Transverse colon (tissue), 4 donors: ENCODE results near the gene COG4. TPM values are rescaled to one million over a fixed set of nuclear protein-coding genes. Genes with fewer than 3 reads are reported as not detected.

Source experiments
- DNase-seq: peaks from one replicate; pipeline ENCODE4 v3.0.0-alpha.2; 2019
- H3K27ac ChIP-seq, 4 donors: fragments of 200-600 bp; sonication (generic); 2 replicates each; pipeline ENCODE4 v1.5.1; 2016 to 2018; ENCODE audit warnings: inconsistent platforms in 4 of 4
- H3K27me3 ChIP-seq: fragments of 200-600 bp; sonication (generic); 2 replicates; pipeline ENCODE4 v1.5.1; 2017; ENCODE audit warnings: inconsistent platforms
- H3K36me3 ChIP-seq, 4 donors: fragments of 200-600 bp; sonication (generic); 2 replicates each; pipeline ENCODE4 v1.5.1; 2017 to 2019; ENCODE audit warnings: inconsistent platforms in 4 of 4
- H3K4me1 ChIP-seq, 4 donors: fragments of 200-600 bp; sonication (generic); 2 replicates each; pipeline ENCODE4 v1.5.1; 2017 to 2020; ENCODE audit warnings: inconsistent platforms in 4 of 4
- H3K4me3 ChIP-seq, 4 donors: fragments of 200-600 bp; sonication (generic); 1 replicate in 1 of 4; 2 replicates in 3 of 4; pipeline versions ENCODE4 v1.5.1 to v1.6.1; 2017 to 2019; ENCODE audit warnings: inconsistent platforms in 4 of 4
- H3K9me3 ChIP-seq, 2 donors: fragments of 200-600 bp; sonication (generic); 2 replicates each; pipeline ENCODE4 v1.5.1; 2017 to 2019; ENCODE audit warnings: inconsistent platforms in 2 of 2
- EP300 ChIP-seq: sonication (generic); formaldehyde crosslinking; IDR thresholded peaks from one replicate; pipeline ENCODE4 v1.6.1; 2017; ENCODE audit warnings: antibody characterized with exemption, low read depth
- POLR2A ChIP-seq: fragments of 450-650 bp; IDR thresholded peaks from one replicate; pipeline ENCODE4 v1.6.1; 2016; ENCODE audit warnings: antibody characterized with exemption, mild to moderate bottlenecking, moderate library complexity
- POLR2AphosphoS5 ChIP-seq, 3 donors: sonication (generic); formaldehyde crosslinking; IDR thresholded peaks; one replicate each; pipeline ENCODE4 v1.6.1; 2016; ENCODE audit warnings: antibody characterized with exemption in 3 of 3
- WGBS, 2 donors: methylation state at CpG; one replicate each; pipeline ENCODE4 v1.1.5; 2018; ENCODE audit warnings: low coverage in 1 of 2; 5-methylcytosine and 5-hydroxymethylcytosine counted together
- in situ Hi-C, 4 donors: fragments of 200-750 bp; cut with MboI; loops; one replicate each; pipeline versions ENCODE4 v1.15.0 to v1.15.1; 2017; ENCODE audit warnings: low sequenced_read_pairs in 3 of 4, low pct_ligation_motif_present in 1 of 4, low pct_unique_long_range_greater_than_20kb in 1 of 4
- intact Hi-C: fragments of 100-400 bp; cut with DNase I; formaldehyde crosslinking; loops from one replicate; pipeline ENCODE4 v1.15.1; 2023; ENCODE audit warnings: low total_unique reads
- total RNA-seq, 4 donors: library from RNA; depleted of rRNA; stranded (reverse); fragments of >200 nt; gene quantifications; one replicate each; pipeline ENCODE4 v1.1.0, GENCODE V29; 2016
- TF ChIP-seq, protein P1 (sequence below), 5 experiments: fragments of 200-600 bp in 3 of 5; fragments of 450-650 bp in 2 of 5; sonication (generic) in 3 of 5; IDR thresholded peaks; 1 replicate in 2 of 5; 2 replicates in 3 of 5; pipeline ENCODE4 v1.5.1; 2016 to 2017; ENCODE audit warnings: antibody characterized with exemption in 5 of 5, inconsistent platforms in 3 of 5, mild to moderate bottlenecking in 2 of 5, moderate library complexity in 1 of 5

COG4 gene
- total RNA-seq, 4 donors from 2014 or later, result 55.4 to 200 (median 64.0) TPM

DNA sequence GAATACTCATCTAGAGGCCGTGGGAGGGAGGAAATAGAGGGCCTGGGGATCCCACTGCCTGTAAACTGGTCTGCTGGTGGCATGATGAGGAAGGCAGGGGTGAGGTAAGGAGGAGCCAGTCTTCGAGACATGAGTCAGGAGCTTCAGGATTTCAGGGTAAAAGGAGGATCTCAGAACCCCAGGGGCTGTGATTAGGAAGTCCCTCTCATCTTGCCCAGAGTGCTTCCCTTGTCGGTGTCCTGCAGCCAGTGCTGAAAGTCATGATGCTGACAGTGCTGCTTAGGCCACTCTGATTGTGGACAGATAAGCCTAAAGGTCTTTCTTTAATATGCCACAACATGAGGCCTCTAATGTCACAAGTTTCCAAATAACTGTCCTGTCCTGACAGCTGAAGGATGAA, 29.6 kb downstream of the COG4 start:
- DNase-seq, result no peak
- peaks cover 0 to 40% (median 15%) of the 10 kb centered on the region in 4 donors for H3K36me3 ChIP-seq
- no peaks in the 10 kb centered on the region for H3K4me1 ChIP-seq
- TF ChIP-seq, protein P1, sequence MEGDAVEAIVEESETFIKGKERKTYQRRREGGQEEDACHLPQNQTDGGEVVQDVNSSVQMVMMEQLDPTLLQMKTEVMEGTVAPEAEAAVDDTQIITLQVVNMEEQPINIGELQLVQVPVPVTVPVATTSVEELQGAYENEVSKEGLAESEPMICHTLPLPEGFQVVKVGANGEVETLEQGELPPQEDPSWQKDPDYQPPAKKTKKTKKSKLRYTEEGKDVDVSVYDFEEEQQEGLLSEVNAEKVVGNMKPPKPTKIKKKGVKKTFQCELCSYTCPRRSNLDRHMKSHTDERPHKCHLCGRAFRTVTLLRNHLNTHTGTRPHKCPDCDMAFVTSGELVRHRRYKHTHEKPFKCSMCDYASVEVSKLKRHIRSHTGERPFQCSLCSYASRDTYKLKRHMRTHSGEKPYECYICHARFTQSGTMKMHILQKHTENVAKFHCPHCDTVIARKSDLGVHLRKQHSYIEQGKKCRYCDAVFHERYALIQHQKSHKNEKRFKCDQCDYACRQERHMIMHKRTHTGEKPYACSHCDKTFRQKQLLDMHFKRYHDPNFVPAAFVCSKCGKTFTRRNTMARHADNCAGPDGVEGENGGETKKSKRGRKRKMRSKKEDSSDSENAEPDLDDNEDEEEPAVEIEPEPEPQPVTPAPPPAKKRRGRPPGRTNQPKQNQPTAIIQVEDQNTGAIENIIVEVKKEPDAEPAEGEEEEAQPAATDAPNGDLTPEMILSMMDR (IDR thresholded peaks at IDR 0.05), result no peak
- TF ChIP-seq POLR2AphosphoS5 (IDR thresholded peaks at IDR 0.05) (no peak), EP300 (no peak), POLR2A (no peak)
- in situ Hi-C loops, result no loop called here
- H3K27ac ChIP-seq, result no peak overlapping the region
- no peaks in the 10 kb centered on the region for H3K9me3 ChIP-seq
- intact Hi-C loops, result no loop called here
- H3K4me3 ChIP-seq, result no peak overlapping the region
- H3K27me3 ChIP-seq, result no peaks in the 10 kb centered on the region
- WGBS, 2 donors, result 80 to 100% methylated on average over 1 to 3 of the region's 3 CpGs

DNA sequence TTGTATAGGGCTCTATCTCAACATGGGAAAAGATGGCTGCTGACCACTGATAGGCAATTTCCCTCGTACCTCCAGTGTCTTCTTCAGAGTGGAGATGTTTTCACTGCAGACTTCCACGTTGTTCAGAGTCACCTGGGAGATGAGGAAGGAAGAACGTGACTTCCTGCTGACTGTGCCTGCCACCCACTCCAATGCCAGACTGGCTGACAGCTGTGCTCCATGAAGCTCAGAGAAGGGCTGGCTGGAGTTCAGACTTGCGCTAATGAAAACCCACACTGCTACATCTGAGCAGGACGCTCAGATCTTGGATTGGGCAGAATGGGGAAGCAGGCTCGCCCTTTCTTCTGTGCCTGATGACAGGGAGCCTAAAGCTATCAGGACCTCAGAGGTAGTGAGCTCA, 33.1 kb downstream of the COG4 start:
- in situ Hi-C loops, result no loop called here
- no peak for DNase-seq
- Histone ChIP-seq H3K4me3 (no peak overlapping the region), H3K36me3 (peaks cover 0 to 22% (median 9%) of the 10 kb centered on the region in 4 donors), H3K27ac (no peak overlapping the region), H3K27me3 (no peaks in the 10 kb centered on the region), H3K9me3 (no peaks in the 10 kb centered on the region), H3K4me1 (no peaks in the 10 kb centered on the region)
- 80 to 86% methylated on average over 1 to 6 of the region's 6 CpGs for WGBS, 2 donors
- TF ChIP-seq POLR2A (no peak), EP300 (no peak), POLR2AphosphoS5 (IDR thresholded peaks at IDR 0.05) (no peak)
- TF ChIP-seq, protein P1 (IDR thresholded peaks at IDR 0.05), result no peak
- intact Hi-C loops, result no loop called here

DNA sequence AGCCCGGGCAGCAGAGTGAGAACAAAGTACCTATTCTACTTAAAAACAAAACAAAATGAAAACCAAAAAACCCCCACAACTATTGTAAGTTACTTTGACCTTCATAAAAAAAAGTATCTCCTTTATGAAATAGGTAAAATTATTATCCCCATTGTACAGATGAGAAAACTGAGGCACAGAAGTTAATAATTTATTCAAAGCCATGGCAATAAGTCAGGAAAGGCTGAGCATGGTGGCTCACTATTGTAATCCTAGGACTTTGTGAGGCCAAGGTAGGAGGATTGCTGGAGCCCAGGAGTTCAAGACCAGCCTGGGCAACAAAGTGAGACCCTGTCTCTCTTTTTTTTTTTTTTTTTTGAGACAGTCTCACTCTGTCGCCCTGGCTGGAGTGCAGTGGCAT, 38.5 kb downstream of the COG4 start:
- WGBS, 2 donors, result 85% methylated on average over 2 of the region's 2 CpGs; no CpG with 5 or more reads in 1 of the 2 donors
- in situ Hi-C loops (no loop called here), intact Hi-C loops (no loop called here)
- Histone ChIP-seq H3K4me1 (no peaks in the 10 kb centered on the region), H3K36me3 (peaks cover 0 to 22% (median 11%) of the 10 kb centered on the region in 4 donors), H3K9me3 (no peaks in the 10 kb centered on the region), H3K27me3 (no peaks in the 10 kb centered on the region), H3K27ac (no peak overlapping the region), H3K4me3 (no peak overlapping the region)
- TF ChIP-seq, protein P1 (IDR thresholded peaks at IDR 0.05), result no peak
- no peak for TF ChIP-seq POLR2A
- TF ChIP-seq EP300, result no peak
- DNase-seq, result no peak

DNA sequence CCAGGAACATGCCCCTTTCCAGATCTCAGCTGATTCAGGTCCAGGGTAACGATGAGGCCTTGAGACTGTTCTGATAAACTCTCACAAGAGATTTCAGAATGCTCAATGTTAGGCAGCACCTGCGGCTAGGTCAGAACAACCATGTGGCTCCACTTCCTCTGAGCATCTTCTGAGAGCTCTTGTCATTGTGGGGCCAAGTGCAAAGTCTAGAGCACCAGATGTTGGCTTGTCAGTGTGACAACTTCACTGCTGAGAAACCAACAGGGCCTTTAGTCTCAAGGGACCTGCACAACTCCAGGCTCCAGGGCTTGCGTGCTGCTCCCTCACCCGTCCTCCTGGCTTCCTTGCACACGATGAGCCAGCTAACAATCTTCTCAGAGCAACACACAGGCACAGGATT, 39.9 kb downstream of the COG4 start:
- TF ChIP-seq POLR2AphosphoS5 (IDR thresholded peaks at IDR 0.05) (no peak), POLR2A (no peak), EP300 (no peak)
- TF ChIP-seq, protein P1 (IDR thresholded peaks at IDR 0.05), result no peak
- Histone ChIP-seq H3K27ac (no peak overlapping the region), H3K4me1 (no peaks in the 10 kb centered on the region), H3K27me3 (no peaks in the 10 kb centered on the region), H3K36me3 (peaks cover 0 to 17% (median 7%) of the 10 kb centered on the region in 4 donors), H3K9me3 (no peaks in the 10 kb centered on the region), H3K4me3 (no peak overlapping the region)
- DNase-seq, result no peak
- intact Hi-C loops (no loop called here), in situ Hi-C loops (no loop called here)
- whole genome bisulfite sequencing, 2 donors, result 80 to 81% methylated on average over 2 to 5 of the region's 5 CpGs
